Neural cell (in vitro differentiated cells): ENCODE results near the gene CPM. TPM values are rescaled to one million over a fixed set of nuclear protein-coding genes. Genes with fewer than 3 reads are reported as not detected.

Experiments used
- H2AFZ ChIP-seq: fragments of 200-600, 300-800 bp; sonication (generic), shearing (Covaris generic); 2 replicates; pipeline ENCODE4 v1.6.0; 2014; ENCODE audit warnings: low read depth, mild to moderate bottlenecking, antibody characterized with exemption, low read length, moderate library complexity
- H3F3A ChIP-seq: fragments of 200-600 bp; shearing (Covaris generic); 2 replicates; pipeline ENCODE4 v1.6.1; 2016; ENCODE audit warnings: mild to moderate bottlenecking, moderate library complexity, mixed read lengths, antibody characterized with exemption, low read length; ENCODE audit not compliant: insufficient read depth, poor library complexity, severe bottlenecking
- H3K27ac ChIP-seq: fragments of 200-600, 300-800 bp; sonication (generic), shearing (Covaris generic); 2 replicates; pipeline ENCODE4 v1.5.1; 2014; ENCODE audit warnings: mild to moderate bottlenecking, low read length, moderate library complexity
- H3K27me3 ChIP-seq: fragments of 300-800, 200-600 bp; sonication (generic), shearing (Covaris generic); 2 replicates; pipeline ENCODE4 v1.6.0; 2014; ENCODE audit warnings: mild to moderate bottlenecking, low read depth, low read length, moderate library complexity; ENCODE audit not compliant: insufficient read depth
- H3K36me3 ChIP-seq: fragments of 300-800, 200-600 bp; sonication (generic), shearing (Covaris generic); 2 replicates; pipeline ENCODE4 v1.5.1; 2014; ENCODE audit warnings: mild to moderate bottlenecking, antibody characterized with exemption, low read length, moderate library complexity; ENCODE audit not compliant: insufficient read depth
- H3K4me2 ChIP-seq: fragments of 300-800, 200-600 bp; sonication (generic), shearing (Covaris generic); 2 replicates; pipeline ENCODE4 v1.6.0; 2014; ENCODE audit warnings: mild to moderate bottlenecking, low read length
- H3K4me3 ChIP-seq: fragments of 300-800, 200-600 bp; sonication (generic), shearing (Covaris generic); 2 replicates; pipeline ENCODE4 v1.5.1; 2014; ENCODE audit warnings: mild to moderate bottlenecking, low read length, moderate library complexity
- H3K79me2 ChIP-seq: fragments of 200-600 bp; shearing (Covaris generic); replicated peaks from 2 replicates; pipeline ENCODE4 v1.6.0; 2014; ENCODE audit warnings: mild to moderate bottlenecking, low read length, moderate library complexity; ENCODE audit not compliant: insufficient read depth
- H3K9ac ChIP-seq: fragments of 300-800, 200-600 bp; sonication (generic), shearing (Covaris generic); 2 replicates; pipeline ENCODE4 v1.6.1; 2016; ENCODE audit warnings: mild to moderate bottlenecking, low read length, mixed read lengths
- H3K9me2 ChIP-seq: fragments of 200-600 bp; shearing (Covaris generic); 2 replicates; pipeline ENCODE4 v1.6.1; 2016; ENCODE audit warnings: mild to moderate bottlenecking, low read length, mixed read lengths; ENCODE audit not compliant: insufficient read depth
- H3K9me3 ChIP-seq: fragments of 200-600, 300-800 bp; sonication (generic), shearing (Covaris generic); 2 replicates; pipeline ENCODE4 v1.6.1; 2016; ENCODE audit warnings: mild to moderate bottlenecking, mixed run types, low read length, moderate library complexity, mixed read lengths
- H4K20me1 ChIP-seq: fragments of 200-600 bp; shearing (Covaris generic); 2 replicates; pipeline ENCODE4 v1.6.1; 2016; ENCODE audit warnings: mild to moderate bottlenecking, mixed run types; ENCODE audit not compliant: insufficient read depth
- EP300 ChIP-seq: fragments of 450-650 bp; conservative IDR thresholded peaks from 2 replicates; pipeline ENCODE4 v1.6.1; 2014; ENCODE audit warnings: antibody characterized with exemption, mild to moderate bottlenecking, moderate library complexity; ENCODE audit not compliant: poor library complexity, severe bottlenecking
- EZH2 ChIP-seq: fragments of 200-600, 300-800 bp; shearing (Covaris generic), sonication (generic); IDR thresholded peaks from 2 replicates; pipeline ENCODE4 v1.6.1; 2014; ENCODE audit warnings: antibody characterized with exemption, low read length, borderline replicate concordance, mild to moderate bottlenecking; ENCODE audit not compliant: insufficient read depth, poor library complexity, severe bottlenecking
- MXI1 ChIP-seq: fragments of 450-650 bp; conservative IDR thresholded peaks from 2 replicates; pipeline ENCODE4 v1.6.1; 2014; ENCODE audit warnings: antibody characterized with exemption, mild to moderate bottlenecking; ENCODE audit not compliant: poor library complexity, severe bottlenecking
- POLR2AphosphoS5 ChIP-seq: IDR thresholded peaks from 2 replicates; pipeline ENCODE4 v1.6.1; 2012
- RAD21 ChIP-seq: fragments of 450-650 bp; conservative IDR thresholded peaks from 2 replicates; pipeline ENCODE4 v1.6.1; 2014; ENCODE audit warnings: antibody characterized with exemption, mild to moderate bottlenecking, moderate library complexity
- SMC3 ChIP-seq: fragments of 450-650 bp; conservative IDR thresholded peaks from 2 replicates; pipeline ENCODE4 v1.6.1; 2014; ENCODE audit warnings: antibody characterized with exemption, mild to moderate bottlenecking, moderate library complexity; ENCODE audit not compliant: poor library complexity
- TAF1 ChIP-seq: IDR thresholded peaks from 2 replicates; pipeline ENCODE4 v1.6.1; 2012; ENCODE audit warnings: low read depth
- polyA plus RNA-seq: library from polyadenylated mRNA; depleted of rRNA; stranded (reverse); fragments of >200 nt; gene quantifications from 2 replicates; pipeline ENCODE4 v1.2.3, GENCODE V29; 2014
- TF ChIP-seq, protein P1 (sequence below): fragments of 450-650 bp; IDR thresholded peaks from 2 replicates; pipeline ENCODE4 v1.5.1; 2014; ENCODE audit warnings: antibody characterized with exemption, mild to moderate bottlenecking, moderate library complexity; ENCODE audit not compliant: poor library complexity, severe bottlenecking
- TF ChIP-seq, protein P2 (sequence below): IDR thresholded peaks from 2 replicates; pipeline ENCODE4 v1.6.1; 2012; ENCODE audit warnings: borderline replicate concordance

The CPM gene
- polyA plus RNA-seq, 1 donor from 2014 or later = not detected

DNA sequence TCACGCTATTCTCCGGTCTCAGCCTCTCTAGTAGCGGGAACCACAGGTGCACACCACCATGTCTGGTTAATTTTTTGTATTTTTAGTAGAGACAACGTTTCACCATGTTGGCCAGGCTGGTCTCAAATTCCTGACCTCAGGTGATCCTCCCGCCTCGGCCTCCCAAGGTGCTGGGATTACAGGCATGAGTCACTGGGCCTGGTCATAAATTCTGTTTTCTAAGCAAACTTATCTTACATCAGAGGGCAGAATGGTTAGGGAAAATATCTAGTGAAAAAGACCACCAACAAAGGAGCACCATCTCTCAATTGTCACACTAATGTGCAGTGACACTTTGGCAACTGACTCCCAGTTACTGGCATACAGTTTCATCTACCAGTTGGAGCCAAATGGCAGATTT is 2.8 kb downstream of the CPM start:
- Histone ChIP-seq H3K36me3 (no peaks in the 10 kb centered on the region), H3K9ac (no peak overlapping the region), H3K27me3 (peaks cover 30% of the 10 kb centered on the region), H3K4me3 (no peak overlapping the region), H3K9me2 (no peaks in the 10 kb centered on the region), H2AFZ (no peak overlapping the region), H3K79me2 (no peaks in the 10 kb centered on the region), H4K20me1 (no peaks in the 10 kb centered on the region), H3K9me3 (no peaks in the 10 kb centered on the region), H3K4me2 (no peak overlapping the region), H3F3A (no peaks in the 10 kb centered on the region), H3K27ac (no peak overlapping the region)
- TF ChIP-seq EP300 = no peak
- no peak for TF ChIP-seq EZH2
- no peak for TF ChIP-seq RAD21
- no peak for TF ChIP-seq TAF1
- no peak for TF ChIP-seq SMC3
- TF ChIP-seq, protein P1, sequence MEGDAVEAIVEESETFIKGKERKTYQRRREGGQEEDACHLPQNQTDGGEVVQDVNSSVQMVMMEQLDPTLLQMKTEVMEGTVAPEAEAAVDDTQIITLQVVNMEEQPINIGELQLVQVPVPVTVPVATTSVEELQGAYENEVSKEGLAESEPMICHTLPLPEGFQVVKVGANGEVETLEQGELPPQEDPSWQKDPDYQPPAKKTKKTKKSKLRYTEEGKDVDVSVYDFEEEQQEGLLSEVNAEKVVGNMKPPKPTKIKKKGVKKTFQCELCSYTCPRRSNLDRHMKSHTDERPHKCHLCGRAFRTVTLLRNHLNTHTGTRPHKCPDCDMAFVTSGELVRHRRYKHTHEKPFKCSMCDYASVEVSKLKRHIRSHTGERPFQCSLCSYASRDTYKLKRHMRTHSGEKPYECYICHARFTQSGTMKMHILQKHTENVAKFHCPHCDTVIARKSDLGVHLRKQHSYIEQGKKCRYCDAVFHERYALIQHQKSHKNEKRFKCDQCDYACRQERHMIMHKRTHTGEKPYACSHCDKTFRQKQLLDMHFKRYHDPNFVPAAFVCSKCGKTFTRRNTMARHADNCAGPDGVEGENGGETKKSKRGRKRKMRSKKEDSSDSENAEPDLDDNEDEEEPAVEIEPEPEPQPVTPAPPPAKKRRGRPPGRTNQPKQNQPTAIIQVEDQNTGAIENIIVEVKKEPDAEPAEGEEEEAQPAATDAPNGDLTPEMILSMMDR = no peak
- TF ChIP-seq, protein P2, sequence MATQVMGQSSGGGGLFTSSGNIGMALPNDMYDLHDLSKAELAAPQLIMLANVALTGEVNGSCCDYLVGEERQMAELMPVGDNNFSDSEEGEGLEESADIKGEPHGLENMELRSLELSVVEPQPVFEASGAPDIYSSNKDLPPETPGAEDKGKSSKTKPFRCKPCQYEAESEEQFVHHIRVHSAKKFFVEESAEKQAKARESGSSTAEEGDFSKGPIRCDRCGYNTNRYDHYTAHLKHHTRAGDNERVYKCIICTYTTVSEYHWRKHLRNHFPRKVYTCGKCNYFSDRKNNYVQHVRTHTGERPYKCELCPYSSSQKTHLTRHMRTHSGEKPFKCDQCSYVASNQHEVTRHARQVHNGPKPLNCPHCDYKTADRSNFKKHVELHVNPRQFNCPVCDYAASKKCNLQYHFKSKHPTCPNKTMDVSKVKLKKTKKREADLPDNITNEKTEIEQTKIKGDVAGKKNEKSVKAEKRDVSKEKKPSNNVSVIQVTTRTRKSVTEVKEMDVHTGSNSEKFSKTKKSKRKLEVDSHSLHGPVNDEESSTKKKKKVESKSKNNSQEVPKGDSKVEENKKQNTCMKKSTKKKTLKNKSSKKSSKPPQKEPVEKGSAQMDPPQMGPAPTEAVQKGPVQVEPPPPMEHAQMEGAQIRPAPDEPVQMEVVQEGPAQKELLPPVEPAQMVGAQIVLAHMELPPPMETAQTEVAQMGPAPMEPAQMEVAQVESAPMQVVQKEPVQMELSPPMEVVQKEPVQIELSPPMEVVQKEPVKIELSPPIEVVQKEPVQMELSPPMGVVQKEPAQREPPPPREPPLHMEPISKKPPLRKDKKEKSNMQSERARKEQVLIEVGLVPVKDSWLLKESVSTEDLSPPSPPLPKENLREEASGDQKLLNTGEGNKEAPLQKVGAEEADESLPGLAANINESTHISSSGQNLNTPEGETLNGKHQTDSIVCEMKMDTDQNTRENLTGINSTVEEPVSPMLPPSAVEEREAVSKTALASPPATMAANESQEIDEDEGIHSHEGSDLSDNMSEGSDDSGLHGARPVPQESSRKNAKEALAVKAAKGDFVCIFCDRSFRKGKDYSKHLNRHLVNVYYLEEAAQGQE = no peak
- no peak for TF ChIP-seq MXI1
- TF ChIP-seq POLR2AphosphoS5 = no peak

DNA sequence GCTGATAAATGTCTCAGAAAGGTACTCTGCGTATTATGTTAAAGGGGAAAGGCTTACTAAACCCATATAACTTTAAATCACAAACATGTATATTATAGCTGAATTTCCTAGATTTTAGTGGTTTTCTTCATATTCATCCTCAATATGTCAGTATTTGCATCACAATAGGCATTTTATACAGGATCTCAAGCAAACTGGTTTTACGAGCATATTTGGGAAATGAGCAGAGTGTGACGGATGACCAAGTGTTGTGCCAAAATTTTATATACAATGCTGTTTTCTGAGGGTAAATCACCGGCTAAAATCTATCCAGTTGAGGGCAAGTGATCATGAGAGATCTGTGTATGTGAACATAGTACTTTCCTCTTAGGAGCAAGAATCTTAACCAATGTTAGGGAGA is 8.4 kb downstream of the CPM start:
- Histone ChIP-seq H3K4me3 (no peak overlapping the region), H3K27me3 (no peaks in the 10 kb centered on the region), H3K9ac (no peak overlapping the region), H2AFZ (no peak overlapping the region), H3K4me2 (no peak overlapping the region), H3K9me2 (no peaks in the 10 kb centered on the region), H3K79me2 (no peaks in the 10 kb centered on the region), H4K20me1 (no peaks in the 10 kb centered on the region), H3F3A (no peaks in the 10 kb centered on the region), H3K36me3 (no peaks in the 10 kb centered on the region), H3K9me3 (no peaks in the 10 kb centered on the region), H3K27ac (no peak overlapping the region)
- TF ChIP-seq POLR2AphosphoS5 (no peak), SMC3 (no peak), RAD21 (no peak), EP300 (no peak), TAF1 (no peak)
- TF ChIP-seq, protein P1 = no peak
- TF ChIP-seq, protein P2 = no peak
